A549 treated with dexamethasone at 1 μM for 4 hours (cell line): ENCODE measurements around the gene PMM1. TPM values are rescaled to one million over a fixed set of nuclear protein-coding genes. Genes with fewer than 3 reads are reported as not detected.

Source experiments
- total RNA-seq: library from RNA; stranded (reverse); fragments of 200-300 nt; extraction: Qiagen RNA extraction; gene quantifications from 5 replicates; pipeline ENCODE4 v1.2.3, GENCODE V29; 2022

Gene PMM1
- 25.3 to 26.9 TPM (median 25.9 TPM) in 5 replicates for total RNA-seq

GRCh38 chr22:41589391-41590241 is at the start of gene PMM1:
TSS of gene PMM1 (minus strand) at chr22:41589840. CDS start at chr22:41589805, 35 bp downstream.

GRCh38 chr22:41621099-41621910 is 31.7 kb upstream of the PMM1 start, which contains the start of gene XRCC6:
TSS of gene XRCC6 (plus strand) at chr22:41621295. CDS start at chr22:41622005, 710 bp downstream.

GRCh38 chr22:41620589-41621098 is 31.0 kb upstream of the PMM1 start, which contains the start of gene DESI1:
TSS of gene DESI1 (minus strand) at chr22:41621043. CDS start at chr22:41620839, 204 bp downstream.

GRCh38 chr22:41543854-41544670 is 45.6 kb downstream of the PMM1 start, which contains the start of gene POLR3H:
TSS of gene POLR3H (minus strand) at chr22:41544470. CDS start at chr22:41544101, 369 bp downstream.

Other genes starting within 250 kb of the PMM1 start
- 0.88 to 1.4 TPM (median 1.0 TPM) in 5 replicates for gene TEF, start 207.9 kb downstream of the PMM1 start, total RNA-seq
- 20.3 to 30.6 TPM (median 27.0 TPM) in 5 replicates for gene TOB2, start 143.0 kb downstream of the PMM1 start, total RNA-seq
- gene PHF5A, start 121.1 kb downstream of the PMM1 start, total RNA-seq, result 56.9 to 71.4 TPM (median 60.5 TPM) in 5 replicates
- 41.9 to 52.9 TPM (median 51.8 TPM) in 5 replicates for gene ACO2, start 120.7 kb downstream of the PMM1 start, total RNA-seq
- gene POLR3H, start 45.4 kb downstream of the PMM1 start, total RNA-seq, result 26.4 to 44.3 TPM (median 36.6 TPM) in 5 replicates
- 1.9 to 2.4 TPM (median 2.3 TPM) in 5 replicates for gene CSDC2, start 28.8 kb downstream of the PMM1 start, total RNA-seq
- 15.1 to 17.5 TPM (median 17.2 TPM) in 5 replicates for gene DESI1, start 31.2 kb upstream of the PMM1 start, total RNA-seq
- 284 to 351 TPM (median 305 TPM) in 5 replicates for gene XRCC6, start 31.5 kb upstream of the PMM1 start, total RNA-seq
- 116 to 185 TPM (median 153 TPM) in 5 replicates for gene SNU13, start 99.0 kb upstream of the PMM1 start, total RNA-seq
- 0.15 TPM in 1 of 5 replicates, not detected in the others for gene MEI1, start 109.7 kb upstream of the PMM1 start, total RNA-seq
- gene CCDC134, start 210.8 kb upstream of the PMM1 start, total RNA-seq, result 2.5 to 3.8 TPM (median 3.3 TPM) in 5 replicates
- 19.8 to 32.9 TPM (median 30.5 TPM) in 5 replicates for gene SREBF2, start 243.3 kb upstream of the PMM1 start, total RNA-seq